OCI-LY1 (cell line): ENCODE measurements around the gene MCC.

Experiments used
- H2AFZ ChIP-seq: fragments of 200-600 bp; sonication (generic), shearing (Covaris generic); 2 replicates; pipeline ENCODE4 v1.6.0; 2014; ENCODE audit warnings: antibody characterized with exemption, mild to moderate bottlenecking, low read length
- H3F3A ChIP-seq: fragments of 200-600 bp; sonication (generic), shearing (Covaris generic); 2 replicates; pipeline ENCODE4 v1.6.0; 2014; ENCODE audit warnings: mild to moderate bottlenecking, antibody characterized with exemption, low read length, moderate library complexity; ENCODE audit not compliant: insufficient read depth
- H3K27ac ChIP-seq: fragments of 200-600 bp; sonication (generic); 2 replicates; pipeline ENCODE4 v1.5.1; 2014; ENCODE audit warnings: low read length, mixed run types, mild to moderate bottlenecking, low read depth; ENCODE audit not compliant: poor library complexity, severe bottlenecking
- H3K27me3 ChIP-seq: fragments of 200-600 bp; sonication (generic); 2 replicates; pipeline ENCODE4 v1.6.0; 2014; ENCODE audit warnings: antibody characterized with exemption, mild to moderate bottlenecking, low read length, moderate library complexity; ENCODE audit not compliant: insufficient read depth
- H3K36me3 ChIP-seq: fragments of 200-600 bp; sonication (generic); 2 replicates; pipeline ENCODE4 v1.6.1; 2014; ENCODE audit warnings: mild to moderate bottlenecking, antibody characterized with exemption, low read length, moderate library complexity, mixed read lengths; ENCODE audit not compliant: insufficient read depth
- H3K4me1 ChIP-seq: fragments of 200-600 bp; sonication (generic); 2 replicates; pipeline ENCODE4 v1.5.1; 2014; ENCODE audit warnings: mild to moderate bottlenecking, low read length, moderate library complexity; ENCODE audit not compliant: insufficient read depth, severe bottlenecking
- H3K4me2 ChIP-seq: fragments of 200-600 bp; sonication (generic), shearing (Covaris generic); 2 replicates; pipeline ENCODE4 v1.6.1; 2014; ENCODE audit warnings: low read length
- H3K4me3 ChIP-seq: fragments of 200-600 bp; sonication (generic); 2 replicates; pipeline ENCODE4 v1.5.1; 2014; ENCODE audit warnings: low read length, low read depth, mild to moderate bottlenecking, mixed read lengths; ENCODE audit not compliant: poor library complexity, severe bottlenecking
- H3K79me2 ChIP-seq: fragments of 200-600 bp; shearing (Covaris generic); 2 replicates; pipeline ENCODE4 v1.6.1; 2016; ENCODE audit warnings: mixed run types, low read length, mixed read lengths; ENCODE audit not compliant: insufficient read depth
- H3K9ac ChIP-seq: fragments of 200-600 bp; sonication (generic), shearing (Covaris generic); 2 replicates; pipeline ENCODE4 v1.6.1; 2014; ENCODE audit warnings: mild to moderate bottlenecking, low read length, mixed read lengths
- H3K9me2 ChIP-seq: fragments of 200-600 bp; sonication (generic), shearing (Covaris generic); 2 replicates; pipeline ENCODE4 v1.6.1; 2014; ENCODE audit warnings: low read depth, mild to moderate bottlenecking, low read length, mixed read lengths
- H3K9me3 ChIP-seq: fragments of 200-600 bp; shearing (Covaris generic); 2 replicates; pipeline ENCODE4 v1.6.1; 2014; ENCODE audit warnings: low read length, mixed read lengths
- H4K20me1 ChIP-seq: fragments of 200-600 bp; sonication (generic), shearing (Covaris generic); 2 replicates; pipeline ENCODE4 v1.6.0; 2016; ENCODE audit warnings: mild to moderate bottlenecking, low read length; ENCODE audit not compliant: insufficient read depth
- CTCF ChIP-seq: fragments of 200-600 bp; sonication (generic), shearing (Covaris generic); IDR thresholded peaks from 2 replicates; pipeline ENCODE4 v1.5.1; 2017; ENCODE audit warnings: mild to moderate bottlenecking, antibody characterized with exemption, low read length, moderate library complexity, mixed read lengths
- EZH2 ChIP-seq: fragments of 200-600 bp; sonication (generic), shearing (Covaris generic); IDR thresholded peaks from 2 replicates; pipeline ENCODE4 v1.8.0; 2017; ENCODE audit warnings: borderline replicate concordance, mixed run types, mild to moderate bottlenecking, antibody characterized with exemption, low read length, moderate library complexity, mixed read lengths

The MCC gene

GRCh38 chr5:113213551-113214425 is 274.5 kb downstream of the MCC start:
- no peaks in the 10 kb centered on the region for H3F3A ChIP-seq
- 0 out of 2 replicates have a peak, but pooled peaks cover 6% of the 10 kb centered on the region for H3K27me3 ChIP-seq
- H3K9ac ChIP-seq: no peak overlapping the region
- no peak overlapping the region for H3K27ac ChIP-seq
- no peak overlapping the region for H2AFZ ChIP-seq
- no peak overlapping the region for H3K4me2 ChIP-seq
- H3K4me3 ChIP-seq: no peak overlapping the region
- no peaks in the 10 kb centered on the region for H3K9me2 ChIP-seq
- H3K4me1 ChIP-seq: no peaks in the 10 kb centered on the region
- TF ChIP-seq CTCF (no peak), EZH2 (no peak)
- no peaks in the 10 kb centered on the region for H3K9me3 ChIP-seq
- no peaks in the 10 kb centered on the region for H3K79me2 ChIP-seq
- no peaks in the 10 kb centered on the region for H3K36me3 ChIP-seq
- no peaks in the 10 kb centered on the region for H4K20me1 ChIP-seq

- Histone ChIP-seq H3K4me1 (no peaks in the 10 kb centered on the region), H4K20me1 (no peaks in the 10 kb centered on the region), H3K36me3 (no peaks in the 10 kb centered on the region), H3K4me3 (no peak overlapping the region), H3K27me3 (0 out of 2 replicates have a peak, but pooled peaks cover 6% of the 10 kb centered on the region), H2AFZ (no peak overlapping the region), H3K27ac (no peak overlapping the region), H3F3A (no peaks in the 10 kb centered on the region), H3K9me2 (no peaks in the 10 kb centered on the region), H3K79me2 (no peaks in the 10 kb centered on the region), H3K4me2 (no peak overlapping the region), H3K9me3 (no peaks in the 10 kb centered on the region), H3K9ac (no peak overlapping the region)
- TF ChIP-seq EZH2 (no peak), CTCF (no peak)
These were observed 275.9 kb downstream of the MCC start for GRCh38 chr5:113212244-113212920.

GRCh38 chr5:113209498-113209897 is 278.8 kb downstream of the MCC start:
- no peaks in the 10 kb centered on the region for H4K20me1 ChIP-seq
- H3K4me2 ChIP-seq: no peak overlapping the region
- H3K4me1 ChIP-seq: no peaks in the 10 kb centered on the region
- no peak overlapping the region for H3K27ac ChIP-seq
- no peak overlapping the region for H3K4me3 ChIP-seq
- no peaks in the 10 kb centered on the region for H3K36me3 ChIP-seq
- 0 out of 2 replicates have a peak, but pooled peaks cover 6% of the 10 kb centered on the region for H3K27me3 ChIP-seq
- H3K9ac ChIP-seq: no peak overlapping the region
- H3K9me3 ChIP-seq: no peaks in the 10 kb centered on the region
- TF ChIP-seq EZH2: no peak
- TF ChIP-seq CTCF: no peak
- H3K79me2 ChIP-seq: no peaks in the 10 kb centered on the region
- no peak overlapping the region for H2AFZ ChIP-seq
- H3F3A ChIP-seq: no peaks in the 10 kb centered on the region
- no peaks in the 10 kb centered on the region for H3K9me2 ChIP-seq
